ENCODE results near the gene PINLYP.
A peak's percentile ranks its signal among the peaks of the same experiment; 100 is the strongest.

The PINLYP gene

DNA sequence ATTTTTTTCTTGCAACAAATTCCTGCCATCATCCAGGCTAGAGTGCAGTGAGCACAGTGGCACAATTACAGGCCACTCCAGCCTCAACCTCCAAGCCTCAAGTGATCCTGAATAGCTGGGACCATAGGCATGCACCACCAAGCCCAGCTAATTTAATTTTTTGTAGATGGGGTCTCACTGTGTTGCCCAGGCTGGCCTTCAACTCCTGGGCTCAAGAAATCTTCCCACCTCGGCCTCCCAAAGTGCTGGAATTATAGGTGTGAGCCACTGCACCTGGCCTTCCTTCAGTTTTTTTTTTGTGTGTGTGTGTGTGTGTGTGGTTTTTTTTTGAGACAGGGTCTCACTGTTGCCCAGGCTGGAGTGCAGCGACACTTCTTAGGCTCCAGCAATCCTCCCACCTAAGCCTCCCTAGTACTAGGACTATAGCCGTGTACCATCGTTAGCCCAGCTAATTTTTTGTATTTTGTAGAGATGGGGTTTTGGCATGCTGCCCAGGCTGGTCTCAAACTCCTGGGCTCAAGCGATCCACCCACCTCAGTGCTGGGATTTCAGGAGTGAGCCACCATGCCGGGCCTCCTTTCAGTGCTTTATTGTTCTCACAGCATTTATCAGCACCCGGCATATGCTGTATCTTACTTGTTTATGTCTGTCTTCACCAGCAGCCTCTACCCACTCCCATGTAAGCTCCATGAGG is 30.4 kb downstream of the PINLYP start:
- no peak overlapping the region for H3K4me3 ChIP-seq (ENCODE audit: low read depth, low read length)
- DNase-seq (ENCODE audit: low read depth, low spot score), result no peak
- in situ Hi-C loops (cut with HindIII; ENCODE audit: low sequenced_read_pairs), result no loop called here
- TF ChIP-seq CTCF (IDR thresholded peaks at IDR 0.05; ENCODE audit: low read depth, low read length), result no peak

- DNase-seq (ENCODE audit: low read depth, low spot score), result no peak
- in situ Hi-C loops (cut with HindIII; ENCODE audit: low sequenced_read_pairs), result no loop called here
- TF ChIP-seq CTCF (IDR thresholded peaks at IDR 0.05; ENCODE audit: low read depth, low read length), result no peak
- no peak overlapping the region for H3K4me3 ChIP-seq (ENCODE audit: low read depth, low read length)
Observed at GRCh38 chr19:43606569-43607229, 31.1 kb downstream of the PINLYP start.

DNA sequence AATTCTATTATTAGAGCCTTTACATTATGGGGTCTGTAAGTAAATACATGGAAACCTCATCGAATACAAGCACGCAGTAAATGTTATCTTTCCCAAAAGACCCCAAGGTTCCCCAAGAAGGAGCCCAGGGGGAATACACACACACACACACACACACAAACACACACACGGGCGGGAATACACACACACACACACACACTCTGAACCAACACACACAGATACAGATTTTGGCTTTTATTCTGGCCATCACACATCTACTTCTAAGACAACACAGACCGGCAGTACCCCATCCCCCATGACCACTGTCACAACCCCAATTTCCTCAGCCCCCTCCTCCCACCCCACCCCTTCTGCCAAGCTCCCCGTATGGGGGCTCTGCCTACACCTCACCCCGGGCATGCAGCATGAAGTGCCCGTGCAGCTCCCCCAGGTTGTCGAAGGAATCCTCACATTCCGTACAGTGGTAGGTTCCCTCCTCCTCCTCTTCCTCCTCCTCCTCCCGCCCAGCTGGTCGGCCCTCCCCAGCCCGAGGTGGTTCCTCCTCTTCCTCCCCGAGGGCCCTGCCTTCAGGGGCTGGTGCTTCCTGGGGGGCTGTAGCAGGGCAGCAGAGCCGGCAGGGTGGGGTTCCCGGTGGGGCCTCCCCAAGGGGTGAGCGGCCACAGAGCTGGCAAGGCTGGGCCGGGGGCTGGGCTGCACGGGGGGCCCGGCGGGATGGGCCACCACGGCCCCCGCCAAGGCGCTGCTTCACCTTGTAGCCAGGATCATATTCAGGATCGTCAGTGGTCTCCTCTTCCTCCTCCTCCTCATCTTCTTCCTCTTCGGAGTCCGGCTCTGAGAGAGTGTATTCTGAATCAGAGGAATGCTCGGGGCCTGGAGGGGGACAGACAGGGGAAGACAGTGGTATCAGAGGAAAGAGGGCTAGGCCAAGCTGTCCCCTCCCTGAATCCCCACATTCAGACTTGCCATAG is 31.9 kb downstream of the PINLYP start:
- TF ChIP-seq CTCF (IDR thresholded peaks at IDR 0.05; ENCODE audit: low read depth, low read length), result no peak
- no peak for DNase-seq (ENCODE audit: low read depth, low spot score)
- in situ Hi-C loops (cut with HindIII; ENCODE audit: low sequenced_read_pairs), result no loop called here
- no peak overlapping the region for H3K4me3 ChIP-seq (ENCODE audit: low read depth, low read length)

DNA sequence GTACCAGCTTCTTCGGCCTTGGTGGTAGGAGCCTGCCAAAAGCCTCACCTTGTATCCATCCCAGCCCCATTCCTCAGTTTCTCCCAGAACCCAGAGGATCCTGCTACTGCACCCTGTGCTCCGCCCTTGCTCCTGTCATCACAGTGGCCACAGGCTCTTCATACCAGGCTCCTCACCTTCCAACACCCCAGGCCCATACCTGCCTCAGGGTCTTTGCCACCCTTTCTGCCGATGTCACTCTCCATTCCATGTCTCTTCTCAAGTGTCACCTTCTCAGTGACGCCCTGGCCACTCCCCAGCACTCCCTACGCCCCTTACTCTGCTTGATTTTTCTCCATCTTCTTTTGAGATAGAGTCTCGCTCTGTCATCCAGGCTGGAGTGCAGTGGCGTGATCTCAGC is 34.3 kb downstream of the PINLYP start:
- no peak for DNase-seq (ENCODE audit: low read depth, low spot score)
- in situ Hi-C loops (cut with HindIII; ENCODE audit: low sequenced_read_pairs), result no loop called here
- no peak for TF ChIP-seq CTCF (IDR thresholded peaks at IDR 0.05; ENCODE audit: low read depth, low read length)
- H3K4me3 ChIP-seq (ENCODE audit: low read depth, low read length), result no peak overlapping the region

- DNase-seq (ENCODE audit: low read depth, low spot score), result peak; percentile 76
- in situ Hi-C loops (cut with HindIII; ENCODE audit: low sequenced_read_pairs), result no loop called here
- no peak overlapping the region for H3K4me3 ChIP-seq (ENCODE audit: low read depth, low read length)
- TF ChIP-seq CTCF (IDR thresholded peaks at IDR 0.05; ENCODE audit: low read depth, low read length), result no peak
Observed at GRCh38 chr19:43610493-43610892, 34.9 kb downstream of the PINLYP start.

DNA sequence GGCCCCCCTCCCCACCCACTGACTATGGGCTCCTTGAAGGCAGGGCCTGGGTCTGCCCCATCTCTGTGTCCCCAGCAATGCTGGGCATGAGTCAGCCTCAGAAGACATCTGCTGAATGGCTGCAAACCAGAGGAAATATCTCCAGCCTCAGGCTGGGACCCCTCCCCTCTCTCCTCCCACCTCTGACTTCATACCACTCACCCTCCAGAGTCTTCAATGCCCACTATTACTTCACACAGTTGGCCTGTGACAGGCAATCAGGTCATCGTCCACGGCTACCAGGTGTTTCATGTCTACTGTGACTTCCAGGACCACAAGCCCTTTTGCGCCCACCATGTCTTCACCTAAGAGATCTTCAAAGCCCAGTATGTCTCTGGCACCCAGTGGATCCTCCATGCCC is 36.2 kb downstream of the PINLYP start, which contains the start of gene SRRM5:
Gene SRRM5 (plus strand): TSS at position 301 of the 400 bp plus-strand sequence. CDS start 34 bp downstream, at position 335.
- no peak for DNase-seq (ENCODE audit: low read depth, low spot score)
- no peak for TF ChIP-seq CTCF (IDR thresholded peaks at IDR 0.05; ENCODE audit: low read depth, low read length)
- in situ Hi-C loops (cut with HindIII; ENCODE audit: low sequenced_read_pairs), result no loop called here

More for the DNA sequence above, 36.2 kb downstream of the PINLYP start, which contains the start of gene SRRM5:
- H3K4me3 ChIP-seq (ENCODE audit: low read depth, low read length), result no peak within 1 kb of the TSS
